T-helper 2 cell (primary cell): ENCODE results near the gene ZNF678.

Source experiments
- DNase-seq, 5 experiments: peaks; one replicate each; pipeline versions ENCODE4 v3.0.0 to v3.0.0-alpha.2; 2012 to 2022

ZNF678 gene

DNA sequence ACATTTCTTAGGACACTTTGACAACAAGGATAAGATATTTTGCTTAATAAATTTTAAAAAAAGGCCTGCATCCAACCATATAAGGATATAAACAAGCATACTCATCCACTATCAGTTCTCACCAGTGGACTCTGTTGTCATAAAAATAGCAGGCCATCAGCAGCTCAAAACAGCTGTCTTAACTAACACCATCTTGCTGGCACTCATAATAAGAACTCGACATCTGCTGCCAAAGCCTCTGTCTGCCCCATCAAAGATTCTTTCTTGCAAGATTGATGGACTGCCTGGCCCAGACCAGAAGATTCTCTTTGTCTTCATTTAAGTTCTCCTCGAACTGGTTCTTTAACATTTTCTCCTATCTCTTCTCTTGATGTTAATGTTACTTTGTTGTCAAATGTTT is 161.7 kb downstream of the ZNF678 start:
- no peak for DNase-seq

GRCh38 chr1:227726318-227726717 is 163.0 kb downstream of the ZNF678 start:
- DNase-seq: no peak
